CD8-positive, alpha-beta memory T cell (primary cell): ENCODE measurements around the gene CHD5. TPM values are rescaled to one million over a fixed set of nuclear protein-coding genes. Genes with fewer than 3 reads are reported as not detected.
A peak's percentile ranks its signal among the peaks of the same experiment; 100 is the strongest.

Source experiments
- CTCF ChIA-PET: fragments of 350-600 bp; sonication (Branson Sonifier 250); formaldehyde crosslinking; loops from one replicate; lab custom pipeline; 2021; ENCODE audit warnings: antibody characterized with exemption; lab: Charles Lee
- POLR2A ChIA-PET: fragments of 350-600 bp; sonication (Branson Sonifier 250); formaldehyde crosslinking; loops from one replicate; lab custom pipeline; 2021; ENCODE audit warnings: antibody characterized with exemption; lab: Charles Lee
- DNase-seq, 5 donors: peaks; one replicate each; pipeline versions ENCODE4 v3.0.0 to v3.0.0-alpha.2; 2020 to 2022; ENCODE audit warnings: mixed read lengths in 1 of 5
- H3K27ac ChIP-seq: one replicate; pipeline ENCODE4 v1.7.0; 2013; ENCODE audit warnings: low read depth, mild to moderate bottlenecking, low read length, moderate library complexity
- H3K27me3 ChIP-seq: 2 replicates; pipeline ENCODE4 v1.7.0; 2013; ENCODE audit warnings: low read length, mild to moderate bottlenecking; ENCODE audit not compliant: insufficient read depth, poor library complexity, severe bottlenecking
- H3K36me3 ChIP-seq: 2 replicates; pipeline ENCODE4 v1.7.0; 2013; ENCODE audit warnings: mild to moderate bottlenecking, low read length, moderate library complexity; ENCODE audit not compliant: insufficient read depth
- H3K4me1 ChIP-seq: 2 replicates; pipeline ENCODE4 v1.7.0; 2013; ENCODE audit warnings: mild to moderate bottlenecking, low read length, moderate library complexity; ENCODE audit not compliant: insufficient read depth
- H3K4me3 ChIP-seq: 2 replicates; pipeline ENCODE4 v1.7.0; 2013; ENCODE audit warnings: mild to moderate bottlenecking, low read length
- H3K9me3 ChIP-seq: 2 replicates; pipeline ENCODE4 v1.7.0; 2013; ENCODE audit warnings: mild to moderate bottlenecking, low read length
- H3K27ac Mint-ChIP-seq, 8 donors: one replicate each; pipeline ENCODE4 v1.8.0; 2020 to 2021; ENCODE audit warnings: mixed read lengths in 8 of 8, mild to moderate bottlenecking in 6 of 8, inconsistent platforms in 3 of 8, moderate library complexity in 3 of 8
- H3K27me3 Mint-ChIP-seq, 2 donors: one replicate each; pipeline ENCODE4 v1.8.0; 2020 to 2021; ENCODE audit warnings: mixed read lengths in 2 of 2, mild to moderate bottlenecking in 1 of 2, moderate library complexity in 1 of 2
- H3K36me3 Mint-ChIP-seq, 3 donors: one replicate each; pipeline ENCODE4 v1.8.0; 2020 to 2021; ENCODE audit warnings: mixed read lengths in 3 of 3, inconsistent platforms in 1 of 3, mild to moderate bottlenecking in 1 of 3
- H3K4me1 Mint-ChIP-seq, 3 donors: one replicate each; pipeline ENCODE4 v1.8.0; 2020 to 2021; ENCODE audit warnings: mixed read lengths in 3 of 3, inconsistent platforms in 1 of 3, mild to moderate bottlenecking in 1 of 3
- H3K4me3 Mint-ChIP-seq, 7 donors: one replicate each; pipeline ENCODE4 v1.8.0; 2020 to 2021; ENCODE audit warnings: mixed read lengths in 7 of 7, mild to moderate bottlenecking in 6 of 7, moderate library complexity in 4 of 7, inconsistent platforms in 2 of 7
- H3K9me3 Mint-ChIP-seq, 5 donors: one replicate each; pipeline ENCODE4 v1.8.0; 2020 to 2022; ENCODE audit warnings: mixed read lengths in 5 of 5, mild to moderate bottlenecking in 3 of 5, moderate library complexity in 2 of 5, inconsistent platforms in 1 of 5
- polyA plus RNA-seq: library from polyadenylated mRNA; unstranded; fragments of 300-500 nt; fragmentation: Illumina TruSeq; gene quantifications from one replicate; pipeline ENCODE4 v1.2.3, GENCODE V29; 2021
- total RNA-seq, 2 experiments: library from RNA; stranded (reverse); gene quantifications; one replicate each; pipeline ENCODE4 v1.2.3, GENCODE V29; 2021

CHD5 gene
- total and polyA plus RNA-seq, 3 experiments from 2014 or later, result 0.61 to 0.82 TPM; not detected in 1

- Histone ChIP-seq H3K36me3 (peaks cover 5% of the 10 kb centered on the region), H3K4me1 (no peaks in the 10 kb centered on the region), H3K4me3 (no peak overlapping the region), H3K9me3 (no peaks in the 10 kb centered on the region), H3K27me3 (no peaks in the 10 kb centered on the region), H3K27ac (no peak overlapping the region)
- peaks cover 0 to 10% (median 0%) of the 10 kb centered on the region in 3 donors for H3K4me1 Mint-ChIP-seq
- no peak overlapping the region for H3K4me3 Mint-ChIP-seq
- H3K9me3 Mint-ChIP-seq, result no peaks in the 10 kb centered on the region
- peaks cover 0 to 2% of the 10 kb centered on the region in 2 donors for H3K27me3 Mint-ChIP-seq
- ChIA-PET CTCF (no interaction called here), POLR2A (no interaction called here)
- H3K36me3 Mint-ChIP-seq, result peaks cover 0 to 41% (median 4%) of the 10 kb centered on the region in 3 donors
- DNase-seq, result peak in 1 of 5 donors; percentile 41
- peak overlapping the region in 1 of 8 donors; percentile 52 for H3K27ac Mint-ChIP-seq
Measured at GRCh38 chr1:6099297-6099696, 80.8 kb downstream of the CHD5 start.

GRCh38 chr1:6098303-6099215 lies 81.6 kb downstream of the CHD5 start:
- Mint-ChIP-seq H3K27me3 (peaks cover 0 to 2% of the 10 kb centered on the region in 2 donors), H3K4me3 (no peak overlapping the region), H3K27ac (peak overlapping the region in 3 of 8 donors; percentile 21 to 60 (median 49)), H3K9me3 (no peaks in the 10 kb centered on the region), H3K4me1 (peaks cover 0 to 10% (median 0%) of the 10 kb centered on the region in 3 donors), H3K36me3 (peaks cover 0 to 49% (median 7%) of the 10 kb centered on the region in 3 donors)
- Histone ChIP-seq H3K4me3 (no peak overlapping the region), H3K9me3 (no peaks in the 10 kb centered on the region), H3K36me3 (peaks cover 7% of the 10 kb centered on the region), H3K4me1 (no peaks in the 10 kb centered on the region), H3K27ac (no peak overlapping the region), H3K27me3 (no peaks in the 10 kb centered on the region)
- DNase-seq, result peak in 1 of 5 donors; percentile 33
- POLR2A ChIA-PET, result no interaction called here
- CTCF ChIA-PET, result no interaction called here

GRCh38 chr1:6097824-6098223 lies 82.3 kb downstream of the CHD5 start:
- Histone ChIP-seq H3K4me3 (no peak overlapping the region), H3K4me1 (no peaks in the 10 kb centered on the region), H3K9me3 (no peaks in the 10 kb centered on the region), H3K36me3 (peaks cover 7% of the 10 kb centered on the region), H3K27ac (no peak overlapping the region), H3K27me3 (no peaks in the 10 kb centered on the region)
- Mint-ChIP-seq H3K36me3 (peaks cover 0 to 56% (median 7%) of the 10 kb centered on the region in 3 donors), H3K4me3 (no peak overlapping the region), H3K27ac (peak overlapping the region in 1 of 8 donors; percentile 79), H3K27me3 (peaks cover 0 to 2% of the 10 kb centered on the region in 2 donors), H3K9me3 (no peaks in the 10 kb centered on the region), H3K4me1 (peaks cover 0 to 10% (median 0%) of the 10 kb centered on the region in 3 donors)
- ChIA-PET POLR2A (no interaction called here), CTCF (no interaction called here)
- DNase-seq, result peak in 1 of 5 donors; percentile 42

- peaks cover 7% of the 10 kb centered on the region for H3K36me3 ChIP-seq
Measured at GRCh38 chr1:6097117-6097595, 83.0 kb downstream of the CHD5 start.

GRCh38 chr1:6096243-6097116 lies 83.6 kb downstream of the CHD5 start:
- H3K4me1 ChIP-seq, result no peaks in the 10 kb centered on the region
- ChIA-PET CTCF (no interaction called here), POLR2A (no interaction called here)
- H3K4me3 ChIP-seq, result no peak overlapping the region
- no peak overlapping the region for H3K27ac ChIP-seq
- peaks cover 7% of the 10 kb centered on the region for H3K36me3 ChIP-seq
- no peaks in the 10 kb centered on the region for H3K9me3 Mint-ChIP-seq
- DNase-seq, result peak in 1 of 5 donors; percentile 43
- no peaks in the 10 kb centered on the region for H3K9me3 ChIP-seq
- H3K27me3 ChIP-seq, result no peaks in the 10 kb centered on the region
- no peak overlapping the region for H3K4me3 Mint-ChIP-seq
- peaks cover 0 to 10% (median 0%) of the 10 kb centered on the region in 3 donors for H3K4me1 Mint-ChIP-seq
- H3K27me3 Mint-ChIP-seq, result peaks cover 0 to 2% of the 10 kb centered on the region in 2 donors
- peak overlapping the region in 1 of 8 donors; percentile 65 for H3K27ac Mint-ChIP-seq
- H3K36me3 Mint-ChIP-seq, result peaks cover 0 to 67% (median 7%) of the 10 kb centered on the region in 3 donors

More at GRCh38 chr1:6097117-6097595, 83.0 kb downstream of the CHD5 start:
- ChIA-PET CTCF (no interaction called here), POLR2A (no interaction called here)
- H3K9me3 Mint-ChIP-seq, result no peaks in the 10 kb centered on the region
- Histone ChIP-seq H3K4me3 (no peak overlapping the region), H3K27ac (no peak overlapping the region), H3K9me3 (no peaks in the 10 kb centered on the region), H3K27me3 (no peaks in the 10 kb centered on the region), H3K4me1 (no peaks in the 10 kb centered on the region)
- no peak overlapping the region for H3K27ac Mint-ChIP-seq
- peaks cover 0 to 61% (median 7%) of the 10 kb centered on the region in 3 donors for H3K36me3 Mint-ChIP-seq
- no peak overlapping the region for H3K4me3 Mint-ChIP-seq
- peaks cover 0 to 10% (median 0%) of the 10 kb centered on the region in 3 donors for H3K4me1 Mint-ChIP-seq
- no peak for DNase-seq
- H3K27me3 Mint-ChIP-seq, result peaks cover 0 to 2% of the 10 kb centered on the region in 2 donors

- Histone ChIP-seq H3K27me3 (no peaks in the 10 kb centered on the region), H3K4me3 (no peak overlapping the region), H3K4me1 (no peaks in the 10 kb centered on the region), H3K36me3 (peaks cover 7% of the 10 kb centered on the region), H3K9me3 (no peaks in the 10 kb centered on the region), H3K27ac (no peak overlapping the region)
- Mint-ChIP-seq H3K4me1 (peaks cover 0 to 3% (median 2%) of the 10 kb centered on the region in 3 donors), H3K27me3 (peaks cover 0 to 2% of the 10 kb centered on the region in 2 donors), H3K9me3 (no peaks in the 10 kb centered on the region), H3K4me3 (no peak overlapping the region), H3K36me3 (peaks cover 0 to 73% (median 9%) of the 10 kb centered on the region in 3 donors), H3K27ac (no peak overlapping the region)
- peak in 1 of 5 donors; percentile 46 for DNase-seq
- ChIA-PET CTCF (no interaction called here), POLR2A (no interaction called here)
Measured at GRCh38 chr1:6095511-6096242, 84.4 kb downstream of the CHD5 start.

GRCh38 chr1:6094801-6095505 lies 85.2 kb downstream of the CHD5 start:
- no peak overlapping the region for H3K4me3 ChIP-seq
- H3K27me3 ChIP-seq, result no peaks in the 10 kb centered on the region
- H3K36me3 ChIP-seq, result peaks cover 7% of the 10 kb centered on the region
- H3K27me3 Mint-ChIP-seq, result peaks cover 0 to 2% of the 10 kb centered on the region in 2 donors
- no peak overlapping the region for H3K27ac ChIP-seq
- H3K4me1 ChIP-seq, result no peaks in the 10 kb centered on the region
- no peaks in the 10 kb centered on the region for H3K9me3 Mint-ChIP-seq
- peak in 1 of 5 donors; percentile 37 for DNase-seq
- no peaks in the 10 kb centered on the region for H3K9me3 ChIP-seq
- ChIA-PET CTCF (no interaction called here), POLR2A (no interaction called here)
- no peak overlapping the region for H3K4me3 Mint-ChIP-seq
- H3K27ac Mint-ChIP-seq, result no peak overlapping the region
- H3K4me1 Mint-ChIP-seq, result peaks cover 0 to 3% (median 2%) of the 10 kb centered on the region in 3 donors
- peaks cover 0 to 78% (median 9%) of the 10 kb centered on the region in 3 donors for H3K36me3 Mint-ChIP-seq
